HepG2 (cell line): Measurements from ENCODE around the gene NFYC. TPM values are rescaled to one million over a fixed set of nuclear protein-coding genes. Genes with fewer than 3 reads are reported as not detected.

Experiments
- ATF7-NPFF ChIP-seq: sonication (generic); formaldehyde crosslinking; IDR thresholded peaks from 2 replicates; pipeline ENCODE4 v1.8.1; 2023; ENCODE audit warnings: mild to moderate bottlenecking, low read depth, missing genetic modification reagents, moderate library complexity
- BRCA1 ChIP-seq: sonication (generic); formaldehyde crosslinking; IDR thresholded peaks from 2 replicates; pipeline ENCODE4 v1.4.0; 2020; ENCODE audit warnings: missing genetic modification reagents
- CCAR2 ChIP-seq: fragments of 200-400 bp; formaldehyde crosslinking; optimal IDR thresholded peaks from 2 replicates; pipeline ENCODE3; 2018; ENCODE audit warnings: low read depth, mild to moderate bottlenecking, low read length, moderate library complexity
- CTCF ChIP-seq: sonication (generic); formaldehyde crosslinking; IDR thresholded peaks from 2 replicates; pipeline ENCODE4 v1.5.0; 2020; ENCODE audit warnings: mild to moderate bottlenecking, missing genetic modification reagents, moderate library complexity
- KDM3A ChIP-seq: IDR thresholded peaks from 2 replicates; pipeline ENCODE4 v1.6.1; 2018; ENCODE audit warnings: low read depth, missing compliant biosample characterization
- MATR3 ChIP-seq: sonication (generic); formaldehyde crosslinking; IDR thresholded peaks from 2 replicates; pipeline ENCODE4 v1.4.0; 2020; ENCODE audit warnings: missing genetic modification reagents
- MED13 ChIP-seq: sonication (generic); formaldehyde crosslinking; IDR thresholded peaks from 2 replicates; pipeline ENCODE4 v1.5.0; 2020; ENCODE audit warnings: missing genetic modification reagents
- MLX ChIP-seq: IDR thresholded peaks from 2 replicates; pipeline ENCODE4 v1.6.1; 2016
- NFE2L2 ChIP-seq: fragments of 150-350 bp; IDR thresholded peaks from 2 replicates; pipeline ENCODE4 v1.6.1; 2014; ENCODE audit warnings: low read length
- SRSF4 ChIP-seq: fragments of 200-400 bp; formaldehyde crosslinking; IDR thresholded peaks from one replicate; pipeline ENCODE4 v1.6.1; 2018; ENCODE audit warnings: mild to moderate bottlenecking, low read depth, low read length, moderate library complexity; ENCODE audit not compliant: poor library complexity, severe bottlenecking
- TARDBP ChIP-seq: sonication (generic); formaldehyde crosslinking; IDR thresholded peaks from 2 replicates; pipeline ENCODE4 v1.8.0; 2022; ENCODE audit warnings: mild to moderate bottlenecking, missing genetic modification reagents
- TFDP1 ChIP-seq: IDR thresholded peaks from 2 replicates; pipeline ENCODE4 v1.6.1; 2016; ENCODE audit warnings: missing compliant biosample characterization, missing genetic modification reagents, borderline replicate concordance
- WIZ ChIP-seq: sonication (generic); formaldehyde crosslinking; IDR thresholded peaks from 2 replicates; pipeline ENCODE4 v1.5.1; 2020; ENCODE audit warnings: mild to moderate bottlenecking, missing genetic modification reagents
- ZNF17 ChIP-seq: sonication (generic); formaldehyde crosslinking; IDR thresholded peaks from 2 replicates; pipeline ENCODE4 v1.5.0; 2020; ENCODE audit warnings: mild to moderate bottlenecking, missing genetic modification reagents
- ZNF18 ChIP-seq: sonication (generic); formaldehyde crosslinking; IDR thresholded peaks from 2 replicates; pipeline ENCODE4 v1.8.0; 2022; ENCODE audit warnings: mild to moderate bottlenecking, missing genetic modification reagents; ENCODE audit not compliant: insufficient replicate concordance
- ZNF709 ChIP-seq: sonication (generic); formaldehyde crosslinking; IDR thresholded peaks from 2 replicates; pipeline ENCODE4 v1.5.0; 2020; ENCODE audit warnings: mild to moderate bottlenecking, missing genetic modification reagents
- ZNF75D ChIP-seq: sonication (generic); formaldehyde crosslinking; IDR thresholded peaks from 2 replicates; pipeline ENCODE4 v1.8.1; 2023; ENCODE audit warnings: missing genetic modification reagents, mild to moderate bottlenecking, borderline replicate concordance
- ZNF782 ChIP-seq: sonication (generic); formaldehyde crosslinking; IDR thresholded peaks from 2 replicates; pipeline ENCODE4 v1.4.0; 2020; ENCODE audit warnings: missing genetic modification reagents, mild to moderate bottlenecking, borderline replicate concordance
- polyA plus RNA-seq, 8 experiments: library from polyadenylated mRNA; depleted of rRNA in 3 of 8; stranded (reverse) in 7 of 8; unstranded in 1 of 8; fragments of >200 nt; fragmentation: Illumina TruSeq in 4 of 8; extraction: Trizol in 4 of 8; gene quantifications; 2 replicates each; pipeline versions ENCODE4 v1.2.1 to v1.2.3, GENCODE V29; 2011 to 2016; ENCODE audit warnings: low read depth in 4 of 8, missing spikeins in 1 of 8, mixed read lengths in 1 of 8; ENCODE audit not compliant: insufficient read depth in 1 of 8
- total RNA-seq, 5 experiments: library from RNA; depleted of rRNA; stranded (reverse); fragments of >200 nt; fragmentation: Illumina TruSeq; extraction: Trizol; gene quantifications; 2 replicates each; pipeline ENCODE4 v1.2.3, GENCODE V29; 2016; ENCODE audit warnings: low read depth in 1 of 5
- TF ChIP-seq, protein P1 (sequence below): IDR thresholded peaks from 2 replicates; pipeline ENCODE4 v1.6.1; 2012; ENCODE audit warnings: inconsistent platforms
- TF ChIP-seq, protein P2 (sequence below): sonication (generic); formaldehyde crosslinking; IDR thresholded peaks from 2 replicates; pipeline ENCODE4 v1.4.0; 2020; ENCODE audit warnings: missing genetic modification reagents
- TF ChIP-seq, protein P3 (sequence below): sonication (generic); formaldehyde crosslinking; IDR thresholded peaks from 2 replicates; pipeline ENCODE4 v1.5.0; 2020; ENCODE audit warnings: missing genetic modification reagents, mild to moderate bottlenecking, borderline replicate concordance

The NFYC gene
- total and polyA plus RNA-seq, 2 of the 13 experiments (the other 11 are each of a cell fraction or from before 2014, with no cell fraction given): 33.9 to 73.7 TPM

DNA sequence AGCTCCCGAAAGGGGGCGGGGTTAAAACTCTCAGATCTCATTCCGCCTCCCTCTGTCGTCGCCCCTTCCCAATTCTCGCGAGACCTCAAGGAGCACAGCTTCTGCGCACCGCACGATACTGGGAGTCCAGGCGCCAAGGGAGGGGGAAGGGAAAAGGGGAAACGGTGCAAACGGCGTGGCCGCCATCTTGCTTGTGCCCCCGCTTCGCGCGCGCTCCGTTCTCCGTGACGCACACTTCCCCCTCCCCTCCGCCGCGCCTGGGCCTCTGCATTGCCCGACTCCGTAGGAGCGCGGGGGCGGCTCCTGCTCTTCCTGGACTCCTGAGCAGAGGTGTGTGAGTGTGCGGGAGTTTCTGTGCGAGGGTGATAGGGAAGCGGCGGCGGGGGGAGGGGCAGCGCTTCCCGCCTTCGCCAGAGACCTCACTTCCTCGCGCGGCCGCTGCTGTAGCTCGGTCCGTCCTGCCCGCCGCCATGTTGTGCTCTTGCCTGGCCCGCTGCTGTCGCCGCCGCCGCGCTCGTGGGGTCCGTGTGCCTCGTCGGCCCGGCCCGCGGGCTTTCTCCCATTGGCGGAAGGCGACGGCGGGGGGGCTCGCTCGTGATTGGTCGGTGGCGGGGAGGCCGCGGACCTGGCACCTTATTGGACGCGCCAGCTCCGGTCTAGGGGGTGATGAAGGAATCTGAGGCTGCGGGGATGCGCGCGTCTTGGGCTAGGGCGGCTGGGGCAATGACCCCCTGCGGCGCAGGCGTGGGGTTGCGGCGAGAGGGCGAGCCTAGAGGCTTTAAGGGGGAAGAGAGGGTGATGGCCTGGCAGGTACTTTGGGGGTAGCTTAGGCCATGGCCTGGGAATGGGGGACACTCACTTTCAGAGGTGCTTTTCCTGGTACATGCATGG lies at the start of gene NFYC (continued):
- peak; percentile 83; the same call in 1 of the 2 replicates for TF ChIP-seq TFDP1 (CRISPR knock-in tag)
- TF ChIP-seq MED13 (CRISPR knock-in tag): peak; percentile 64; the same call in 1 of the 2 replicates
- TF ChIP-seq WIZ (CRISPR knock-in tag): no peak; the same call in 1 of the 2 replicates
- TF ChIP-seq, protein P1, sequence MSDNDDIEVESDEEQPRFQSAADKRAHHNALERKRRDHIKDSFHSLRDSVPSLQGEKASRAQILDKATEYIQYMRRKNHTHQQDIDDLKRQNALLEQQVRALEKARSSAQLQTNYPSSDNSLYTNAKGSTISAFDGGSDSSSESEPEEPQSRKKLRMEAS: peak; percentile 95
- no peak for TF ChIP-seq NFE2L2
- TF ChIP-seq TARDBP (CRISPR knock-in tag): peak; percentile 94
- TF ChIP-seq, protein P2, sequence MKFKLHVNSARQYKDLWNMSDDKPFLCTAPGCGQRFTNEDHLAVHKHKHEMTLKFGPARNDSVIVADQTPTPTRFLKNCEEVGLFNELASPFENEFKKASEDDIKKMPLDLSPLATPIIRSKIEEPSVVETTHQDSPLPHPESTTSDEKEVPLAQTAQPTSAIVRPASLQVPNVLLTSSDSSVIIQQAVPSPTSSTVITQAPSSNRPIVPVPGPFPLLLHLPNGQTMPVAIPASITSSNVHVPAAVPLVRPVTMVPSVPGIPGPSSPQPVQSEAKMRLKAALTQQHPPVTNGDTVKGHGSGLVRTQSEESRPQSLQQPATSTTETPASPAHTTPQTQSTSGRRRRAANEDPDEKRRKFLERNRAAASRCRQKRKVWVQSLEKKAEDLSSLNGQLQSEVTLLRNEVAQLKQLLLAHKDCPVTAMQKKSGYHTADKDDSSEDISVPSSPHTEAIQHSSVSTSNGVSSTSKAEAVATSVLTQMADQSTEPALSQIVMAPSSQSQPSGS: peak; percentile 75; the same call in 1 of the 2 replicates
- TF ChIP-seq SRSF4: no peak
- no peak for TF ChIP-seq MLX
- TF ChIP-seq, protein P3, sequence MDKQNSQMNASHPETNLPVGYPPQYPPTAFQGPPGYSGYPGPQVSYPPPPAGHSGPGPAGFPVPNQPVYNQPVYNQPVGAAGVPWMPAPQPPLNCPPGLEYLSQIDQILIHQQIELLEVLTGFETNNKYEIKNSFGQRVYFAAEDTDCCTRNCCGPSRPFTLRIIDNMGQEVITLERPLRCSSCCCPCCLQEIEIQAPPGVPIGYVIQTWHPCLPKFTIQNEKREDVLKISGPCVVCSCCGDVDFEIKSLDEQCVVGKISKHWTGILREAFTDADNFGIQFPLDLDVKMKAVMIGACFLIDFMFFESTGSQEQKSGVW: no peak
- no peak for TF ChIP-seq BRCA1
- TF ChIP-seq ATF7-NPFF (CRISPR knock-in tag): peak; percentile 89; the same call in 1 of the 2 replicates
- peak; percentile 69; the same call in 1 of the 2 replicates for TF ChIP-seq ZNF75D
- peak; percentile 87 for TF ChIP-seq ZNF18 (CRISPR knock-in tag)
- peak; percentile 88; the same call in 1 of the 2 replicates for TF ChIP-seq ZNF782 (CRISPR knock-in tag)
- TF ChIP-seq CTCF (CRISPR knock-in tag): peak; percentile 1; the same call in 1 of the 2 replicates
- TF ChIP-seq ZNF17 (CRISPR knock-in tag): no peak
- no peak for TF ChIP-seq CCAR2
- peak; percentile 87 for TF ChIP-seq KDM3A (CRISPR knock-in tag)
- peak; percentile 96 for TF ChIP-seq ZNF709
- TF ChIP-seq MATR3 (CRISPR knock-in tag): no peak
